HG03135 (cell line): ENCODE results near the gene LRRC70.

ENCODE experiments used
- ATAC-seq: cut with Tn5 transposase; IDR thresholded peaks from one replicate; pipeline ENCODE4 v1.9.1; 2021; ENCODE audit warnings: mild to moderate bottlenecking, moderate library complexity; ENCODE audit not compliant: unreplicated experiment

Gene LRRC70

GRCh38 chr5:62574599-62574998, 4.0 kb upstream of the LRRC70 start:
- ATAC-seq, result no peak

DNA sequence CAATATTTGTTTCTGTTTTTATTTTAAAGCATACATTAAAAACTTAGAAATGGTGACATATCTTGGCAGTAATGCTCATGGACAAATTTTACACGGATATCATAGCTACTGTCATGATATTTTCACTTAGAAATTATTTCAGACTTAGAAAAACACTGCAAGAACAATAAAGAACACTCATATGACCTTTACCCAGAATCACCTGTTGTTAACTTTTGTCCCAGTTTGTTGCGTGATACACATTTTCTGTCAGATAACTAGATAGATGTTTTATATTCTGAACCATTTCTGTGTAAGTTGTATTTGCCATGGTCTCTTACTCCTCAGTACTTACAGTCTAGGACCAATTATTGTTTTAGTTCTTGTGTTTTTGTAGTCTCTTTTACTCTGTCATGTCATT, 3.6 kb upstream of the LRRC70 start:
- no peak for ATAC-seq

DNA sequence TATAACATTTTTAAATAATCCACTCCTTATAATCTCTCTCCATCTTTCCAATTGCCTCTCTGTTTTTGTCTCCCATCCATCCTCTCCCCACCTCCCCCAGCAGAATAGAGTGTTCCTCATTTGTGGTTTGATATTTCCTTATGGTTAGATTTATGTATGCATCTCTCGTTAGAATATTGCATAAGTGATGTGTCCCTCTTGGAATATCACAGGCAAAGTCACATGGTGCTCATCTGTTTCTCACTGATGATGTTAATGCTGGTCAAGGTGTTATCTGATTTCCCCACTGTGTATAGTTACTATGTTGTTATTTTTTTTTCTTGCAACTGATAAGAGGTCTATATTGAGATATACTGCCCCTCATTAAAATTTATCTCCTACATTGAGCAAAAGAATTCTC, 3.1 kb upstream of the LRRC70 start:
- no peak for ATAC-seq

GRCh38 chr5:62576570-62577170, 1.9 kb upstream of the LRRC70 start:
- no peak for ATAC-seq

- ATAC-seq, result no peak
Measured at GRCh38 chr5:62577488-62577887, 1.1 kb upstream of the LRRC70 start.

- no peak for ATAC-seq
Measured at GRCh38 chr5:62579761-62580160, 1.1 kb downstream of the LRRC70 start.

DNA sequence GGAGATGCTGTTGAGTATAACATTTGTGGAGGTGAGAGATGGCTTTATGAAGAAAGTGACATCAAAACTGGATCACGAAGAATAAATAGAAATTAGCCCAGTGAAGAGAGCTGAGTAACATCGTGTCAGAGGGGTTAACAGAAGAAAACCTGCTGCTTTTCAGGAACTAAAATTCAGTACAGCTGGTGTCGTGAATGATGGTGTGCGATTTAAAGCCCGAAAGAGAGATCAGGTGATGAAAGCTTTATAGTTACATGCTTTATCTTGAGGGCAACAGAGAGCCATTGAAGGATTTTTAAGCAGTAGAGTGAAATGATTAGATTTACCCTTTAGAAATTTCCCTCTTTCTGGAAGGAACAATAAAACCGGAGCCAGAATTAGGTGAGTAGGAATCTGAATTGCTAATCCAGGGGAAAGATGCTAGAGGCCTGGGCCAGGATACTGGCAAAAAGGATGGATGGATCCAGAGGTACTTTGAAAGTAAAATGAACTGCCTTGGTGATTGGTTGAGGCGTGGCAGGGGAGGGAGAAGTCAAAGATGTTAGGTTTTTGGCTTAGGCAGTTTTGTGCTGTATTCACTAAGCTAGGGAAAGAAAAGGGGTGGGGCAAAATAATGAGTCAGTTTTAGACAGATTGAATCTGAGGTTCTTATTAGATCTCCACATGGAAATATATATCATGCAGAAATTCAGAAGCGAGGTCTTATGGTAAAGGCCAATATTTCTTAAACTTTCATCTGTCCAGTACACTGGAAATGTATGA, 3.4 kb downstream of the LRRC70 start:
- no peak for ATAC-seq

DNA sequence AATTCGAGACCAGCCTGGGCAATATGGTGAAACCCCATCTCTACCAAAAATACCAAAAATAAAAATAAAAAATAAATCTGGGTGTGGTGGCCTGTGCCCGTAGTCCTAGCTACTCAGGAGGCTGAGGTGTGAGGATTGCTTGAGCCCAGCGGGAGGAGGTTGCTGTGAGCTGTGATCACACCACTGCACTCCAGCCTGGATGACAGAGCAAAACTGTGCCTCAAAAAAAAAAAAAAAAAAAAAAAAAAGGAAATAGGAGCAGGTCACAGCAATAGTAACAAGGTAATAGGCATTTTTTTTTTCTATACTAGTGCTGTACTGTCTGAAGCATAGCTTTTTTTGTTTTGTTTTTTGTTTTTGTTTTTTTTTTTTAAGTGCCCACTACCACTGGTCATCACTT, 5.8 kb downstream of the LRRC70 start:
- ATAC-seq, result no peak

- ATAC-seq, result no peak
Measured at GRCh38 chr5:62585306-62585705, 6.7 kb downstream of the LRRC70 start.

DNA sequence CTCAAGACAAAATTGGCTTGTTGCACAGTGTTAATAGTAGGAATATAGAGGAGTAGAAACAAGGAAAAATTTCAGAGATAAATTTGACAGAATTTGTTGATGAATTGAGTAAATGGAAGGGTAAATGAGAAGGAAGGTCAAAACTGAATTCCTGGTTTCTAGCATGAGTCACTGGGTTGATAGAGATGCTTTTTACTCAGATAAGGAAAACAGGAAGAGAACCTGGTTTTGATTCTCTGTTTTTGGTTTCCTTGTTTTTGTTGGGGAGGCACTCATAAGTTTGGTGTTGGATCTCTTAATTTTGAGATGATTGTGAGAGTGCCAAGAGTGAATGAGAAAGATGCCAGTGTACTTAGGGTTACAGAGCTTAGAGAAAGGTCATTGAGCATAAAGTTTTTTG, 7.1 kb downstream of the LRRC70 start:
- no peak for ATAC-seq

DNA sequence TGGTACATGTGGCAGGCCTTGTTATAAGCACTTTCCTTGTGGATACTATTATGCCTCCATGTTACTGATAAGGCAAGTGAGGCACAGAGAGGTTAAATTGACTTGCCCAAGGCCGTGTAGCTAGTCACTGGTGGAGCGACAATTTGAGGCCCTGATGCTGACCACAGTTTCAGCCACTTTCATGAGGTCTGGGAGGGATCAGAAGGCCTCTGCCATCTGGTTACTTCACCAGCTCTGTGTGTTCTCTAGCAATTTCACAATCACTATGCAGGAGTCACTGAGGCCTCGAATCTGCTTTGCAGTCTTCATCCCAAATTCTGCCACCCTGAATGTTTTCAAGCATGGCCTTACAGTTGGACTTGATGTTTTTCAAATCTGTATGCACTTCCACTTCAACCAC, 9.1 kb downstream of the LRRC70 start:
- peak; percentile 51 for ATAC-seq

- no peak for ATAC-seq
Measured at GRCh38 chr5:62588668-62589067, 10.0 kb downstream of the LRRC70 start.

DNA sequence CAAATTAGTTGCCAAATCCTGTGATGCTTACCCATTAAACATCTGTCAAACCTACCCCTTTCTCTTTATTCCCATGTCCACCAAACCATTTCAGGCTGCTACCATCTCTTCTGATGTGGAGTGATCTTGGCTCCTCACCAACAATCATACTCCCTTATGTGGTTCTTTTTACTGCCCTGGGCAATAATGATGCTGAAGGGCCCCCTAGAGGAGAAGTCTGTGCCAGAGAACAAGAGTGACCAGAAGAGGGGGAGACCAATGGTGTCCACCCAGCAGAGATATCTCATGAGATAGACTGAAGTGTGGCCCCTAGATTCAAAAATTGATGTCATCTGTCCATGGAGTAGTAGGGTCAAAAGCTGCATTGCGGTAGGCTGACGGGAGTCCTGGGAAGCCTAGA, 10.9 kb downstream of the LRRC70 start:
- ATAC-seq, result no peak

DNA sequence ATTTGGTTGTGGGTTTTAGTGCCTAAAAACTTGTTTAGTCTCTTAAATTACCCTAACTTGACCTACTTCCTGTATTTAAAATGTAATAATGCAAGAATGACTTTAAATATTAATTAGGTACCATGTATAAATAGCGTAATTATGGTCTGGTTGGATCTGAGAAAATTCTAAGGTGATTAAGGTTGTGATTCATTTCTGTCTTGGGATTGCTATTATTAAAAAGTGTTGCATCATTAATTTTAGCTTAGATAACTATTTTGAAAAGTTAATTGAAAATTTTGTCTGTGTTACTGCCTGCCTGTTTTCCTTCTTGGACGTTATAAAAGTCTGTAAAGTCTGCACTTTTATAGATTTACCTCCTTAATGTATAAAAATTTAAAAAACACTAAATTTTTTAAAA, 11.8 kb downstream of the LRRC70 start:
- ATAC-seq, result no peak

GRCh38 chr5:62592558-62592957, 13.9 kb downstream of the LRRC70 start:
- ATAC-seq, result no peak

DNA sequence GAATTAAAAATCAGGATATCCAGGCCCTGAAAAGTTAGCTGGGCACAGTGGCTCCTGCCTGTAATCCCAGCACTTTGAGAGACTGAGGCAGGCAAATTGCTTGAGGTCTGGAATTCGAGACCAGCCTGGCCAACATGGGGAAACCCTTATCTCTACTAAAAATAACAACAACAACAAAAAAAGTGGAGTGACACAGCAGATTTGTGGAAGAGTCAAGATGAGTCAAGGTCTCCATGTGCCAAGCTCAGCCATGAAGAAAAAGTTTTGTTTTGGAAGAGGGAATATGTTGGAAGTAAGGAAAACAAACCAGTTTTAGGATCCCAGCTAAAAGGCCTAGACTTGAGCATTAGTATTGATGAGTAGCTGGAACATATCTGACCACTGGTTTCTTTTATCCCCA, 14.7 kb downstream of the LRRC70 start:
- ATAC-seq, result no peak

- no peak for ATAC-seq
Measured at GRCh38 chr5:62594364-62594984, 15.9 kb downstream of the LRRC70 start.

- no peak for ATAC-seq
Measured at GRCh38 chr5:62596096-62596495, 17.5 kb downstream of the LRRC70 start.

GRCh38 chr5:62596691-62597090, 18.1 kb downstream of the LRRC70 start:
- ATAC-seq, result no peak

GRCh38 chr5:62597314-62597713, 18.7 kb downstream of the LRRC70 start:
- no peak for ATAC-seq

DNA sequence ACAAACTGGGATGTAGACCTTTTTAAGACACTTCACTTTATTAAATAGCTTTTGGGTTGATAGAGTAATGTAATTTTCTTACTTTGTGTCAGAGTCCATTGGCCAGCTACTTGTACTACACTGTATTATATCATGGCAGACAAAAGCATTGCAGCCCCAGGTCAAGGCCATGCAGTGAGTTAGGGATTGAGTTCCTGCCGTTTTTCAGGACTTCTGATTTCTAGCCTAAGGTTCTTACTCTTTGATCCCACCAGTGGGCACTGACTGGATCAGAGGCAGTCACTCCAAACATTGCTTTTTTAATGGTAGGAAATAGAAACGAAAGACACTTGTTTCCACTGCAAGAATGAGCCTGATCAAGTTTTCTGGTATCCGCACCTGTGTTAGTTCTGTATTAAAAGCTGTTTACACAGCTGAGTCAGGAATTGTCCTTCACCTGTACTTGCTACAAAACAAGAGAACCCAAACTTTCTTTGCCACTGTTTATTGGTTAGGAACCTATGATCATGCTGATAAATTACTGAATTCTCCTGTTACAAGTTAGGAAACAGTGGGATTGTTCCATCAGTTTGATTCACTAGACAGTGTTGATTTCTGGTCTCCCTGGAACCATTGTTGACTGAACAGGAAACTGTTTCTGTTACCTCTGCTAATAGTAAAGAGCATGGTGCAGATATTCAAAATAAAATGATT, 22.1 kb downstream of the LRRC70 start:
- no peak for ATAC-seq

GRCh38 chr5:62603934-62604333, 25.3 kb downstream of the LRRC70 start:
- no peak for ATAC-seq
